GM18907 (cell line): Measurements from ENCODE around the gene STIM1.

Experiments
- ATAC-seq: cut with Tn5 transposase; IDR thresholded peaks from one replicate; pipeline ENCODE4 v1.9.1; 2021; ENCODE audit warnings: mild to moderate bottlenecking, moderate library complexity; ENCODE audit not compliant: unreplicated experiment

Gene STIM1

DNA sequence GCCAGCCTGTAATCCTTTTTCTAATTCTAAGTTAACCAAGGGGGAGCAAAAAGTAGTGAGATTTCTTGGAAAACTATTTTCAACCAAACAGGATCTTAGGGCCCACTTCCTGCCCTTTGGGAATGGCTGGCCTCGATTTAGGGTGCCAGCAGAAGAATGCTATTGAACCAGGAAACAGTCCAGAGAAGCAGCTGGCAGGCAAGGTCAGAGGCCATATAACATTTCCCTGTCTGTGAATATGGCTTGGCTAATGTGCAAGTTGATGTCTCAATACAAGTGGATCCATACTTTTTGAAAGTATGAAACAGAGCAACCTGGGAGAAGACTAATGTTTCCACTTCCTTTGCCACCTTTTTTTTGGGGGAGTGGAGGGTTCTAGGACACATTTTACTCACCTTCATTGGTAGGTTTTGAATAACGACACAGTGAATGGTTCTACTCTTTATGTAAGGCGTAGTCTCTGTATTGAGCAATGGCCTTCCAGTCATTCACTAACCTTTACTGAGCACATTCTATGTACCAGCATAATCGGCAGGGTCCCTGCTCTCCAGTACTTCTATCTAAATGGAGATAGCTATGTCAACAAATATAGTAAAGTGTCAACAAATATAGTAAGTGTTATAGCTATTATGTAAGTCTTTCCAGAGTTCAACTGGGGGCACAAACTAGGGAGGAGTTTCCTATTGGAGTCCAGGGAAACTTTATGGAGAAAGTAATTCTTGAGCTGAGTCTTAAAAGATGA is 204.9 kb downstream of the STIM1 start:
- ATAC-seq: no peak

DNA sequence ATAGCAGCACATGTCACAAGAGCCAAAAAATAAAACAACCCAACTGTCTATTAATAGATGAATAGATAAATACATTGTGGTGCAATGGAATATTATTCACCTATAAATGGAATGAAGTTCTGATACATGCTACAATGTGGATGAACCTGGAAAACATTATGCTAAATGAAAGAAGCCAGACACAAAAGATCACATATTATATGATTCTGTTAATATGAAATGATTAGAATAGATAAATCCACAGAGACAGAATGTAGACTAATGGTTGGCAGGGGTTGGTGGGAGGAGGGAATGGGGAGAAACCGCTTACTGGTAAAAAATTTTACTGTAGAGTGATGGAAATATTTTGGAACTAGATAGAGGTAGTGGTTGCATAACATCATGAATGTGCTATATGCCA is 206.2 kb downstream of the STIM1 start:
- ATAC-seq: no peak

DNA sequence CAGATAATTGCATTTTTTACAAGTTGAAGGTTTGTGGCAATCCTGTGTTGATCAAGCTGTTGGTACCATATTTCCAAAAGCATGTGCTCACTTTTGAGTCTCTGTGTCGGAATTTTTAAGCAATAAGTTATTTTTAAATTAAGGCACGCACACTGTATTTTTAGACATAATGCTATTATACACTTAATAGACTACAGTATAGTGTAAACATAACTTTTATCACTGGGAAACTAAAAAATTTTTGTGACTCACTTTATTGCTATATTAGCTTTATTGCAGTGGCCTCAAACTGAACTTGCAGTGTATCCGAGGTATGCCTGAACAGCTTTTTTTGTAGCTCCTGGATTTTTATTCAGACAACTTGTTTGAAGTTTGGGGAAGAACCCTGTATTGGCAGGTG is 207.9 kb downstream of the STIM1 start:
- no peak for ATAC-seq

GRCh38 chr11:4064278-4064955 is 209.0 kb downstream of the STIM1 start:
- no peak for ATAC-seq

GRCh38 chr11:4065086-4065485 is 209.6 kb downstream of the STIM1 start:
- no peak for ATAC-seq

GRCh38 chr11:4065601-4066377 is 210.3 kb downstream of the STIM1 start:
- no peak for ATAC-seq

DNA sequence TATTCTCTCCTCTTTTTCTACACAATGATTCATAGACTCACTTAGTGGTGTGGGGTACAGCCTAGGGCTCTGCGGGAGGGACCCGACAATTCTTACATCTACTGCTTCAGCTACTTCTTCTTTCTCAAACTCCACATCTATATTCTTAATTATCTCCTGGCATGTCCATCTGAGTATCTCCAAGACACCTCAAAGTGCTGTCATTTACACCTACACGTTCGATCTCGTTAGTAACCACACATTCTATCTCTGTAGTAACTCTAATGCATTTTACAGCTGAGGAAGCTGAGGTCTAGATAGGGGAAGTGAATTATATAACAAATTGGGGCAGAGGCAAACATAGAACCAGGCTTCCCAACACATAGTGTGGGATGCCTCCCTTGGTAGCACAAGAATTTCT is 211.4 kb downstream of the STIM1 start:
- ATAC-seq: no peak

DNA sequence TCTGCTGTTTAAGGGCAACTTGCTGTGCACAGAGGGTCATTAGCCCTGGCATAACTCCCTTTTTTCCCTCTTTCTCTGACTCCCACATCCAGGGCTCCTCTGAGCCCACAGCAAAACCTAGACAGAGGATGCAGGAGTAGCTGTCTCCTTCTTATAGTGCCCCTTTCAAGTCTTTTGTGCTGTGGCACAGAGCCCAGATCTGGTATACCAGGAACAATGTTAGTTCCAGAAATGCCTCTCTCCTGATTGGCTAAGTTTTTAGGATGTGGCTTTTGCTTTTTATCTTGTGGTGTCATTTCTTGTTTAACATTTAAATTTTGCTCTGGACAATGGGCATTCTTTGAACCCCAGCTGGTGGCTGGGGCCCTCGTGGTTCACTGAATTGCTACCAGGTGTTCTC is 213.5 kb downstream of the STIM1 start:
- ATAC-seq: no peak

- ATAC-seq: no peak
These were observed 215.9 kb downstream of the STIM1 start for GRCh38 chr11:4071325-4071724.

DNA sequence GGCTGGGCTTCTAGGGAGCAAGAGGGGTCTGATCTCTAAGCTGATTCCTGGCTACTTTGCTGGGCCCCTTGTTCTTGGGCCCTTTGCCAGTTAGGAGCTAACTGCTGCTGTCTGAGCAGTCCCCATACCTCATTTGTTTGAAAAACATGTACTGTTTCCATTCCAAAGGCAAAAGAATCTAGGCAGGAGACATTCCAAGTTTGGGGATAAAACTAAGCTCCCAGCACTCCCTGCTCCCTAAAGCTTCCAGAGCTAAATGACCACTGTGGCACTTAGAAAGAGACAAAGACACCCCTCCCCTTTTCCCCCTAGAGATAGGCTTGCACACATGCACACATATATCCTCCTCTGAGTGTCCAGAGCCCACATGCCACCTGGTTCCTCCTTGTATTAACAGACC is 216.4 kb downstream of the STIM1 start:
- ATAC-seq: no peak

DNA sequence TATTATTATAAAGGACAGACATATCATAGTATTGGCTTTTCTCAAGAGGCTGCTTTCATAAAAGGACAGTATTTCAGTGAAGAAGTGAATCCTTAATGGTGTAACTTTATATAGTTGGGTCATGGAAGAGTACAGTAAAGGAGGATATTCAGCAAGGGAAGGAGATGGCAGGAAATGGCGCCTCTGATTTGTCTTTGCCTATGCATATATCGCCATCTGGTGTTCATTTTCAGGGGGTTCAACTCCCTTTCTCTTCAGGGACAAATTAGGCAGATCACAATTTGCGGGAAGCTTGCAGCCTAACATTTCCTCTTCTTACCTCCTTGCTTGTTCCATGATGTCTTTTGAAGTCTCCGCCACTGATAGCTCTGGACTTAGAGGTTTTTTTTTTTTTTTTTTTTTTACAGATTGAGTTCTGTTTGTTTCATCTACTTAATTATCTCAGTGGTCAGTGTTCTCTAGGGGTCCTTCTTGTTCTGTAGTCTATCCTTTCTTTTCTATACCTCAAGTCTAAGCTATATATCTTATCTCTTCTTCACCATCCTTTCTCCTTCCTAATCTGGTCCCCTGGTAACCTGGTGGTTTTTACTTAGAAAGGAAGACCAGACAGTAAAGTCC is 217.3 kb downstream of the STIM1 start:
- peak; percentile 72 for ATAC-seq

DNA sequence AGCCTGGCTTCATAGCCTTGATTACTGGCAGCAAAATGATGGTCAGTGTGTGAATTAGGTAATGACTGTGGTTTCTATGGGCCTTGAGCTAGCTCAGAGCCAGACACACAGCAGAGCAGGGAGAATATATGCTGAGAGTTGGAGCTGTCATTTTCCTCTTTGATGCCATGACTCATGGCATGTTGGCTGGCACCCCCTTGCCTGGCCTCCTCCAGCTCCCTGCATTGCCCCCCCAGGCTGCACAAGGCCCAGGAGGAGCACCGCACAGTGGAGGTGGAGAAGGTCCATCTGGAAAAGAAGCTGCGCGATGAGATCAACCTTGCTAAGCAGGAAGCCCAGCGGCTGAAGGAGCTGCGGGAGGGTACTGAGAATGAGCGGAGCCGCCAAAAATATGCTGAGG is 218.8 kb downstream of the STIM1 start:
- ATAC-seq: no peak

GRCh38 chr11:4076774-4077173 is 221.3 kb downstream of the STIM1 start:
- no peak for ATAC-seq

DNA sequence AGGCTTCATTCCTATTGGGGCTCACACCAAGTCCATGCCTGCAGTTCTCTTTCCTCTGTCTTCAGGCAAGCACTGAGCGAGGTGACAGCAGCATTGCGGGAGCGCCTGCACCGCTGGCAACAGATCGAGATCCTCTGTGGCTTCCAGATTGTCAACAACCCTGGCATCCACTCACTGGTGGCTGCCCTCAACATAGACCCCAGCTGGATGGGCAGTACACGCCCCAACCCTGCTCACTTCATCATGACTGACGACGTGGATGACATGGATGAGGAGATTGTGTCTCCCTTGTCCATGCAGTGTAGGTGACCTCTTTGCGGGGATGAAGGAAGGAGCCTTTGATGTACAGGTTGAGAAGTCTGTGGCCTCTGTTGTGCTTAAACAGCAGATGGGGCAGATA is 227.7 kb downstream of the STIM1 start:
- no peak for ATAC-seq

DNA sequence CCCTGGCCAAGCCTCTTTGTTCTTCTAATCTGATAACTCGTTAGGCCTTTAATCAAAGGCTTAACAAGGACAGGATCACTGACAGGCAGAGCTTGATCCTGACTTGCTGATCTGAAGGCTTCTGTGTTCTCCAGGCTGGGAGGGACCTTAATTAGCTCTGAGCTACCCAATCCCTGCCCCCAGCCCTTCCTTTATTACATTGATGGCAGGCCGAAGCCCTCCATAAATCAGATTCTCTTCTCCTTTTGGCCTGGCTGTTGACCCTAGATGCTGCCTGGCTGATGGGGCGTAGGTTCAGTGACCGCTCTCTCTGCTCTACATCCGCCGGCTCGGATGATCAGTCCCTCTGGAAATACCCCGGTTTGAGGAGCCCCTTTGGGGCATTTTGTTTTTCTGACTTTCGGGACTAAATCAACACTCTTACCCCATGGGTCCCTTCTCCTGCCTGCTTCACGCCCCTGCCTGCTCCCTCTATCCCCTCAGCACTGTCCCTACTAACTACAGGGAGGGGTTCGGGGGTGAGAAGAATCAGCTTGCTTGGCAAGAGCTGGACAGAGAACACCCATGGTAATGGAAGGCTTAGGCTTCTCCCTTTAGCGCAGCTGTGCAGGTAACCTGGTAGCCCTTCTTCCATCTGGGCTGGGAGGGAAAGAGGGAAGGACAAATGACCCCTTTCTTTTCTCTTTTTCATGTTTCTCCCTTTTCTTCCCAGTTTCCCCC is 229.1 kb downstream of the STIM1 start:
- no peak for ATAC-seq

DNA sequence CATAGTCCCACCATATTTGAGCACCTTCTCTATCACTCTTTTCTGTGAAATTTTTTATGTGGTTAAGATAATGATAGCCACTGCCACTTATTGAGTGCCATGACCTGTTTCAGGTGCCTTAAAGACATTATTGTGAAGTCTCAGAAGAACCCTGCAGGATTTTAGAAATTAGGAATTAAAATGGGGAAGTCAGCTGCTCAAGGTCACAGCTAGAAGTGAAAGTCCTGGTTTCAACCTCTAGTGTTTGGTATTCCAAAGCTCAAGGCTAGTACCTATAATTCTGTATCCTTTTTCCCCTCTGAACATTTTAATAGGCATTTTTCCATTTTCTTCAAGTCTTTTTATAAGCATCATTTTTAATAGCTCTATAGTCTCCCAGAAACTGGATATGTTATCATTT is 230.1 kb downstream of the STIM1 start:
- ATAC-seq: no peak

DNA sequence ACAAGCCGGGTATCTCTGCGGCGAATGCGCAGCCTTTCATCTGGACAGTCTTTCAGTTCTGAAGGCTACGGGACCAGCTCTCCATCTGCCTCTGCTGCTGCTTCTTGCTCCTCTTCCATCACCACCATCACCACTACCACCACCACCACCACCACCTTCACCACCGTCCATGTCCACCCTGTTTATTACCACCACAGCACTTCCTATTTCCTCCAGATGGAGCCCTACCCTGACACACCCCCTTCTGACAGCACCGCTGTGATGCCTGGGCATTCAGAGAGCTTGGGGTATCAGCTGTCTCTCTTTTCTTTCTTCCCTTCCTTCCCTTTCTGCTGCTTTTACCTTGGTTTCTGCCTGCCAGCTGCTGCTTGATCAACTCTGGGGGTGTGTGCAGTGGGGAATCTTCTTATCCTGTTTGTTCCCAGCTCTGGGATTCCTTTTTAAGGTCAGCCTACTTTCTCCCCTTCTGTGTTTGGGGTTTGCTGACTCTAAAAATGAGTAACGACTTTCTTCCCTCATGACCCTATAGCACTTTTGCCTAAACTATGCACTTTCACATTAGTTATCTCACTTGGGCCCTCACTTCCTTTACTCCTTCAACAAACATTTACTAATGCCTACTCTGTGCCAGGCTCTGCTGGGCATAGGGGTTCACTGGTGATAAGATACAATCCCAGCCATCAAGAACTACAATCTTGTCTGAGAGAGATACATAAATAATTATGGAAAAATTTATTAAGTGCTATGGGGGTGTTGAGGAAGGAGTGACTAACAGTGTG is 231.3 kb downstream of the STIM1 start:
- no peak for ATAC-seq

DNA sequence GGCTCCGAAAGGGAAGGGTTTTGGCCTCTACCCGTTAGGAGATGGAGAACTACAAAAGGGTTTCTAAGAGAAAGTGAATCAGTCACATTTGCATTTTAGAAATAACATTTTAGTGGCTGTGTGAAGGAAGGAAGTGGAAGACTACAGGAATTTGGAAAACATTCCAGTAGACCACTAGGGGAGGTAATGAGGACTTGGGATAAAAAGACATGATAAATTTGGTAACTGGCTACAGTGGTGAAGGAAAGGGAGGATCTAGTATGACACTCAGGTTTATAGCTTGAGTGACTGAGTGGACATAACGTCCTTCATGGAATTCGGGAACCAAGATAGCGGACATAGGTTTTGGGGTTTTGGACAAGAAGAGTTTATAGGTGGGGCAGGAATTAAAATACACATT is 232.1 kb downstream of the STIM1 start:
- ATAC-seq: no peak

DNA sequence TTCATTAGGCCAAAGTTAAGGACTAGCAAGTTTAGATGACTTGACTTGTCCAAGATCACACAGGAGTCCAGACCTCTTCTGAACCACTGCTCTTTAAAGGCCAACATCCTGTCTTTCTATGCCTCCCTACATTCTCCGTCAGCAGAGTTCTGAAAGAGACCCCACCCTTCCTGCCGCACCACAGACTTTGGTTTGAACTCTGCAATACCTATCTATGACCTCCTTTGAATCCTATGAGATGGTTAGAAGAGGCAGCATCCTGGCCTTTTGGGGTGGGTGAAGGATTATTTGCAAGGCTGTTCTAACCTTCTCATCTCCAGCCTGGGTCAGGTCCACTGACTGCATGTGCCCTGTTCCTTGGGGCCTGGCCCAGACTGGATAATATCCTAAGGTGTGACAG is 234.8 kb downstream of the STIM1 start:
- no peak for ATAC-seq

GRCh38 chr11:4092026-4092425 is 236.6 kb downstream of the STIM1 start:
- no peak for ATAC-seq
